ENCODE results near the gene PRKAB2.
"Not testable (repeated sequence)": the region's sequence is repeated elsewhere in the genome, so short reads cannot be mapped to it uniquely, and the experiment has no call there.

DNA sequence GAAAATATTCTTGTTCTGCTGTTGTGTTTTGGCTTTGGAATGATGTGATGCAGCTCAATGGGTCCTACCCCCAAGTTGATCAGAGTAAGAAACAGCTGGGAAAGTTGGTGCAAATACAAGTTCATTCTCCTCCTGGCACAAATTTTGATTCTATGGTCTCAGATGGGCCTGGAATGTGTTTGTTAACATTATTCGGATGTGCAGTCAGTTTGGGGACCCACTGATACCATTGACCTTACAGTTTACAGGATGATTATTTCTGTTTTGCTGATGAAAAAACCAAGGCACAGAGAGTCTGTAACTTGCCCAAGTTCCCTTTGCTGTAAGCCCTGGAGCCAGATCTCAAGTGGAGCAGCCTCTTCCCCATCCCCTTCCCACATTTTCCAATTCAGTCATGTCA, 41.5 kb downstream of the PRKAB2 start:
- TF ChIP-seq, protein P1, sequence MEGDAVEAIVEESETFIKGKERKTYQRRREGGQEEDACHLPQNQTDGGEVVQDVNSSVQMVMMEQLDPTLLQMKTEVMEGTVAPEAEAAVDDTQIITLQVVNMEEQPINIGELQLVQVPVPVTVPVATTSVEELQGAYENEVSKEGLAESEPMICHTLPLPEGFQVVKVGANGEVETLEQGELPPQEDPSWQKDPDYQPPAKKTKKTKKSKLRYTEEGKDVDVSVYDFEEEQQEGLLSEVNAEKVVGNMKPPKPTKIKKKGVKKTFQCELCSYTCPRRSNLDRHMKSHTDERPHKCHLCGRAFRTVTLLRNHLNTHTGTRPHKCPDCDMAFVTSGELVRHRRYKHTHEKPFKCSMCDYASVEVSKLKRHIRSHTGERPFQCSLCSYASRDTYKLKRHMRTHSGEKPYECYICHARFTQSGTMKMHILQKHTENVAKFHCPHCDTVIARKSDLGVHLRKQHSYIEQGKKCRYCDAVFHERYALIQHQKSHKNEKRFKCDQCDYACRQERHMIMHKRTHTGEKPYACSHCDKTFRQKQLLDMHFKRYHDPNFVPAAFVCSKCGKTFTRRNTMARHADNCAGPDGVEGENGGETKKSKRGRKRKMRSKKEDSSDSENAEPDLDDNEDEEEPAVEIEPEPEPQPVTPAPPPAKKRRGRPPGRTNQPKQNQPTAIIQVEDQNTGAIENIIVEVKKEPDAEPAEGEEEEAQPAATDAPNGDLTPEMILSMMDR (IDR thresholded peaks at IDR 0.05) = not testable (repeated sequence)
- TF ChIP-seq POLR2AphosphoS5, POLR2A (IDR thresholded peaks at IDR 0.05): not testable (repeated sequence)

Data from stomach (tissue), 4 donors.